ENCODE data around the gene NTSR2. TPM values are rescaled to one million over a fixed set of nuclear protein-coding genes. Genes with fewer than 3 reads are reported as not detected.

Gene NTSR2
- total RNA-seq, 1 donor from 2014 or later = not detected

GRCh38 chr2:11637546-11637945 lies 32.4 kb downstream of the NTSR2 start:
- Histone ChIP-seq H3K4me2 (no peak overlapping the region), H3F3A (ENCODE audit: low read depth) (no peaks in the 10 kb centered on the region), H3K79me2 (ENCODE audit: low read depth) (no peaks in the 10 kb centered on the region), H4K20me1 (ENCODE audit: low read depth) (no peaks in the 10 kb centered on the region), H3K27ac (no peak overlapping the region), H3K27me3 (no peaks in the 10 kb centered on the region), H3K4me3 (no peak overlapping the region), H3K4me1 (no peaks in the 10 kb centered on the region), H3K36me3 (no peaks in the 10 kb centered on the region), H3K9me3 (ENCODE audit: low read depth) (no peaks in the 10 kb centered on the region), H3K9ac (no peak overlapping the region), H2AFZ (replicated peaks) (no peak overlapping the region)
- Mint-ChIP-seq H3K27me3 (ENCODE audit: insufficient read depth, low read depth) (peaks cover 7% of the 10 kb centered on the region), H3K4me3 (no peak overlapping the region), H3K36me3 (peaks cover 43% of the 10 kb centered on the region), H3K4me1 (no peaks in the 10 kb centered on the region), H3K9me3 (no peaks in the 10 kb centered on the region), H3K27ac (no peak overlapping the region)
- no peak for TF ChIP-seq EZH2phosphoT487 (IDR thresholded peaks at IDR 0.05)
- no peak for TF ChIP-seq EZH2 (IDR thresholded peaks at IDR 0.05)
- TF ChIP-seq CTCF (IDR thresholded peaks at IDR 0.05) = no peak
- no peak for DNase-seq (ENCODE audit: low spot score)

- no peaks in the 10 kb centered on the region for H3K9me3 Mint-ChIP-seq
- H3K36me3 Mint-ChIP-seq = peaks cover 49% of the 10 kb centered on the region
- H2AFZ ChIP-seq (replicated peaks) = no peak overlapping the region
- no peak for DNase-seq (ENCODE audit: low spot score)
- H3K27ac ChIP-seq = no peak overlapping the region
- H3F3A ChIP-seq (ENCODE audit: low read depth) = no peaks in the 10 kb centered on the region
- no peaks in the 10 kb centered on the region for H3K79me2 ChIP-seq (ENCODE audit: low read depth)
- no peak for TF ChIP-seq EZH2phosphoT487 (IDR thresholded peaks at IDR 0.05)
- no peak for TF ChIP-seq EZH2 (IDR thresholded peaks at IDR 0.05)
- no peak for TF ChIP-seq CTCF (IDR thresholded peaks at IDR 0.05)
- peaks cover 8% of the 10 kb centered on the region for H3K27me3 Mint-ChIP-seq (ENCODE audit: insufficient read depth, low read depth)
- H3K4me1 Mint-ChIP-seq = no peaks in the 10 kb centered on the region
- no peak overlapping the region for H3K4me3 Mint-ChIP-seq
- H3K9me3 ChIP-seq (ENCODE audit: low read depth) = no peaks in the 10 kb centered on the region
- H3K9ac ChIP-seq = no peak overlapping the region
- H3K36me3 ChIP-seq = peaks cover 2% of the 10 kb centered on the region
- H3K27ac Mint-ChIP-seq = no peak overlapping the region
- no peaks in the 10 kb centered on the region for H3K4me1 ChIP-seq
- H3K27me3 ChIP-seq = no peaks in the 10 kb centered on the region
- H3K4me2 ChIP-seq = no peak overlapping the region
- no peak overlapping the region for H3K4me3 ChIP-seq
- no peaks in the 10 kb centered on the region for H4K20me1 ChIP-seq (ENCODE audit: low read depth)
Observed at GRCh38 chr2:11636593-11637295, 33.3 kb downstream of the NTSR2 start.

- Histone ChIP-seq H3K36me3 (peaks cover 3% of the 10 kb centered on the region), H2AFZ (replicated peaks) (no peak overlapping the region), H3K9me3 (ENCODE audit: low read depth) (no peaks in the 10 kb centered on the region), H3K27me3 (no peaks in the 10 kb centered on the region), H3K27ac (no peak overlapping the region), H3K79me2 (ENCODE audit: low read depth) (no peaks in the 10 kb centered on the region), H3K4me3 (no peak overlapping the region), H3F3A (ENCODE audit: low read depth) (no peaks in the 10 kb centered on the region), H3K9ac (no peak overlapping the region), H3K4me2 (no peak overlapping the region), H4K20me1 (ENCODE audit: low read depth) (no peaks in the 10 kb centered on the region), H3K4me1 (no peaks in the 10 kb centered on the region)
- no peaks in the 10 kb centered on the region for H3K9me3 Mint-ChIP-seq
- TF ChIP-seq EZH2 (IDR thresholded peaks at IDR 0.05) = no peak
- no peak for TF ChIP-seq EZH2phosphoT487 (IDR thresholded peaks at IDR 0.05)
- no peak for TF ChIP-seq CTCF (IDR thresholded peaks at IDR 0.05)
- H3K27ac Mint-ChIP-seq = no peak overlapping the region
- no peaks in the 10 kb centered on the region for H3K4me1 Mint-ChIP-seq
- H3K4me3 Mint-ChIP-seq = no peak overlapping the region
- H3K36me3 Mint-ChIP-seq = peaks cover 53% of the 10 kb centered on the region
- peaks cover 10% of the 10 kb centered on the region for H3K27me3 Mint-ChIP-seq (ENCODE audit: insufficient read depth, low read depth)
- no peak for DNase-seq (ENCODE audit: low spot score)
Observed at GRCh38 chr2:11635141-11635540, 34.9 kb downstream of the NTSR2 start.

Measured in neural progenitor cell (in vitro differentiated cells).